SK-N-SH (cell line): ENCODE results near the gene TMED1.

Experiments used
- EP300 ChIP-seq, 2 experiments: IDR thresholded peaks; 2 replicates each; pipeline versions ENCODE4 v1.4.0 to v1.6.1; 2012; ENCODE audit warnings: borderline replicate concordance in 1 of 2, low read depth in 1 of 2, low read length in 1 of 2
- MEF2A ChIP-seq: IDR thresholded peaks from 2 replicates; pipeline ENCODE4 v1.4.0; 2012; ENCODE audit warnings: low read depth, borderline replicate concordance
- NRF1 ChIP-seq: IDR thresholded peaks from 2 replicates; pipeline ENCODE4 v1.6.1; 2012; ENCODE audit warnings: low read depth, mild to moderate bottlenecking, low read length
- POLR2AphosphoS5 ChIP-seq: IDR thresholded peaks from 2 replicates; pipeline ENCODE4 v1.6.1; 2012; ENCODE audit warnings: low read depth, low read length
- RCOR1 ChIP-seq: fragments of 150-350 bp; IDR thresholded peaks from 2 replicates; pipeline ENCODE4 v1.6.1; 2017; ENCODE audit warnings: antibody characterized with exemption, low read length
- TCF12 ChIP-seq: IDR thresholded peaks from 2 replicates; pipeline ENCODE4 v1.4.0; 2012
- TF ChIP-seq, protein P1 (sequence below): fragments of 200-600 bp; sonication (generic); IDR thresholded peaks from 2 replicates; pipeline ENCODE4 v1.6.1; 2017; ENCODE audit warnings: antibody characterized with exemption, mild to moderate bottlenecking, moderate library complexity
- TF ChIP-seq, protein P2 (sequence below): IDR thresholded peaks from 2 replicates; pipeline ENCODE4 v1.4.0; 2012; ENCODE audit warnings: low read depth, borderline replicate concordance

DNA sequence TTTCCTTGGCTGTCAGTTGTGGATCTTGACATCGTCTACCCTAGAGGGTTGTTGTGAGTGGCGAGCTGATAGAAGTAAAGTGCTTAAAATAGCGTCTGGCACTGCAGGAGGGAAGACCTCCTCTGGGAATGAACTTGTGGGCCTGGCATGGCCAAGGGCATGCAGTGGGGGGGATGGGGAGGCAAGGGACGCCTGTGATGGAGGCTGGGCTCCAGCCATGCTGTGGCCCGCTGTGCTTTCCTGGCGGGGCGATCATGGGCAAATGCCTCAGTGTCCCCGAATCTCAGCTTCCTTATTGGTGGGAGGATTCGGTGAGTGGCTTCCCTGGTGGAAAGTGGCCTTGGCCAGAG lies 46.1 kb upstream of the TMED1 start:
- TF ChIP-seq EP300 (IDR thresholded peaks at IDR 0.05; ENCODE audit: borderline replicate concordance in 1 of 2, low read depth in 1 of 2, low read length in 1 of 2): no peak
- TF ChIP-seq RCOR1: no peak
- TF ChIP-seq TCF12: no peak
- TF ChIP-seq, protein P1, sequence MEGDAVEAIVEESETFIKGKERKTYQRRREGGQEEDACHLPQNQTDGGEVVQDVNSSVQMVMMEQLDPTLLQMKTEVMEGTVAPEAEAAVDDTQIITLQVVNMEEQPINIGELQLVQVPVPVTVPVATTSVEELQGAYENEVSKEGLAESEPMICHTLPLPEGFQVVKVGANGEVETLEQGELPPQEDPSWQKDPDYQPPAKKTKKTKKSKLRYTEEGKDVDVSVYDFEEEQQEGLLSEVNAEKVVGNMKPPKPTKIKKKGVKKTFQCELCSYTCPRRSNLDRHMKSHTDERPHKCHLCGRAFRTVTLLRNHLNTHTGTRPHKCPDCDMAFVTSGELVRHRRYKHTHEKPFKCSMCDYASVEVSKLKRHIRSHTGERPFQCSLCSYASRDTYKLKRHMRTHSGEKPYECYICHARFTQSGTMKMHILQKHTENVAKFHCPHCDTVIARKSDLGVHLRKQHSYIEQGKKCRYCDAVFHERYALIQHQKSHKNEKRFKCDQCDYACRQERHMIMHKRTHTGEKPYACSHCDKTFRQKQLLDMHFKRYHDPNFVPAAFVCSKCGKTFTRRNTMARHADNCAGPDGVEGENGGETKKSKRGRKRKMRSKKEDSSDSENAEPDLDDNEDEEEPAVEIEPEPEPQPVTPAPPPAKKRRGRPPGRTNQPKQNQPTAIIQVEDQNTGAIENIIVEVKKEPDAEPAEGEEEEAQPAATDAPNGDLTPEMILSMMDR: no peak
- no peak for TF ChIP-seq POLR2AphosphoS5
- TF ChIP-seq, protein P2, sequence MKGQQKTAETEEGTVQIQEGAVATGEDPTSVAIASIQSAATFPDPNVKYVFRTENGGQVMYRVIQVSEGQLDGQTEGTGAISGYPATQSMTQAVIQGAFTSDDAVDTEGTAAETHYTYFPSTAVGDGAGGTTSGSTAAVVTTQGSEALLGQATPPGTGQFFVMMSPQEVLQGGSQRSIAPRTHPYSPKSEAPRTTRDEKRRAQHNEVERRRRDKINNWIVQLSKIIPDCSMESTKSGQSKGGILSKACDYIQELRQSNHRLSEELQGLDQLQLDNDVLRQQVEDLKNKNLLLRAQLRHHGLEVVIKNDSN: no peak
- no peak for TF ChIP-seq MEF2A
- TF ChIP-seq NRF1: no peak
